GM19043 (cell line): Measurements from ENCODE around the gene GMIP.
"Not testable (repeated sequence)": the region's sequence is repeated elsewhere in the genome, so short reads cannot be mapped to it uniquely, and the experiment has no call there.

ENCODE experiments used
- ATAC-seq: cut with Tn5 transposase; IDR thresholded peaks from one replicate; pipeline ENCODE4 v1.9.1; 2021; ENCODE audit warnings: low read depth; ENCODE audit not compliant: unreplicated experiment

Gene GMIP

GRCh38 chr19:19643158-19644053 lies at the start of gene GMIP:
Gene GMIP (minus strand): TSS chr19:19643657. CDS start chr19:19643529, 128 bp downstream.
- peak; percentile 61 for ATAC-seq

- no peak for ATAC-seq
Measured at GRCh38 chr19:19691683-19692082, 48.2 kb upstream of the GMIP start.

- ATAC-seq: not testable (repeated sequence)
Measured at GRCh38 chr19:19689023-19689422, 45.6 kb upstream of the GMIP start.

GRCh38 chr19:19687090-19687489 lies 43.6 kb upstream of the GMIP start:
- ATAC-seq: no peak

GRCh38 chr19:19686580-19686979 lies 43.1 kb upstream of the GMIP start:
- ATAC-seq: no peak

GRCh38 chr19:19686119-19686518 lies 42.7 kb upstream of the GMIP start:
- ATAC-seq: not testable (repeated sequence)

- ATAC-seq: no peak
Measured at GRCh38 chr19:19679176-19680073, 36.0 kb upstream of the GMIP start.

- ATAC-seq: no peak
Measured at GRCh38 chr19:19677579-19677978, 34.1 kb upstream of the GMIP start.

GRCh38 chr19:19674315-19674714 lies 30.9 kb upstream of the GMIP start:
- ATAC-seq: no peak

- no peak for ATAC-seq
Measured at GRCh38 chr19:19672816-19673215, 29.4 kb upstream of the GMIP start.

- no peak for ATAC-seq
Measured at GRCh38 chr19:19670070-19670551, 26.7 kb upstream of the GMIP start.

- peak; percentile 63 for ATAC-seq
Measured at GRCh38 chr19:19668230-19669012, 25.0 kb upstream of the GMIP start, which contains the start of gene ZNF101. Gene ZNF101 (plus strand): TSS chr19:19668839. CDS start chr19:19668964, 125 bp downstream.

GRCh38 chr19:19665420-19665948 lies 22.0 kb upstream of the GMIP start:
- ATAC-seq: not testable (repeated sequence)

GRCh38 chr19:19663256-19664120 lies 20.0 kb upstream of the GMIP start, which contains the start of gene ATP13A1:
Gene ATP13A1 (minus strand): TSS chr19:19663676. CDS start chr19:19663666, 10 bp downstream.
- ATAC-seq: peak; percentile 54

GRCh38 chr19:19662871-19663255 lies 19.4 kb upstream of the GMIP start:
- no peak for ATAC-seq

GRCh38 chr19:19662344-19662743 lies 18.9 kb upstream of the GMIP start:
- no peak for ATAC-seq

- ATAC-seq: peak; percentile 40
Measured at GRCh38 chr19:19661675-19662251, 18.3 kb upstream of the GMIP start.

- no peak for ATAC-seq
Measured at GRCh38 chr19:19661141-19661674, 17.8 kb upstream of the GMIP start.
